KMS-11 (cell line): Measurements from ENCODE around the gene R3HDM1.

ENCODE experiments used
- H2AFZ ChIP-seq: fragments of 200-600 bp; sonication (generic); 2 replicates; pipeline ENCODE4 v1.6.1; 2016; ENCODE audit warnings: antibody characterized with exemption, mixed run types, low read depth
- H3K27ac ChIP-seq: fragments of 200-600 bp; sonication (generic); 2 replicates; pipeline ENCODE4 v1.6.1; 2016; ENCODE audit warnings: mild to moderate bottlenecking, mixed run types
- H3K27me3 ChIP-seq: fragments of 200-600 bp; sonication (generic); 2 replicates; pipeline ENCODE4 v1.6.1; 2017; ENCODE audit warnings: mild to moderate bottlenecking, low read depth, mixed run types, moderate library complexity; ENCODE audit not compliant: insufficient read depth
- H3K36me3 ChIP-seq: fragments of 200-600 bp; sonication (generic); 2 replicates; pipeline ENCODE4 v1.6.1; 2017; ENCODE audit warnings: mild to moderate bottlenecking, mixed run types; ENCODE audit not compliant: insufficient read depth
- H3K4me1 ChIP-seq: fragments of 200-600 bp; sonication (generic); 2 replicates; pipeline ENCODE4 v1.6.1; 2016; ENCODE audit warnings: mild to moderate bottlenecking, low read depth, mixed run types; ENCODE audit not compliant: poor library complexity, severe bottlenecking
- H3K4me2 ChIP-seq: fragments of 200-600 bp; sonication (generic); 2 replicates; pipeline ENCODE4 v1.7.0; 2016; ENCODE audit warnings: mild to moderate bottlenecking, mixed run types
- H3K4me3 ChIP-seq: fragments of 200-600 bp; sonication (generic); IDR thresholded peaks from 2 replicates; pipeline ENCODE4 v1.6.1; 2017; ENCODE audit warnings: low read depth, low read length, mixed read lengths; ENCODE audit not compliant: insufficient read depth
- H3K79me2 ChIP-seq: fragments of 200-600 bp; sonication (generic); 2 replicates; pipeline ENCODE4 v1.6.1; 2016; ENCODE audit warnings: low read depth, mixed run types; ENCODE audit not compliant: insufficient read depth
- H3K9ac ChIP-seq: fragments of 200-600 bp; sonication (generic); 2 replicates; pipeline ENCODE4 v1.6.1; 2016; ENCODE audit warnings: mild to moderate bottlenecking, mixed run types
- H4K20me1 ChIP-seq: fragments of 200-600 bp; sonication (generic); 2 replicates; pipeline ENCODE4 v1.6.1; 2016; ENCODE audit warnings: mild to moderate bottlenecking, mixed run types; ENCODE audit not compliant: insufficient read depth
- CTCF ChIP-seq: fragments of 200-600 bp; sonication (generic); conservative IDR thresholded peaks from 2 replicates; pipeline ENCODE4 v1.6.1; 2017; ENCODE audit warnings: low read depth, mild to moderate bottlenecking, antibody characterized with exemption, low read length, moderate library complexity, mixed read lengths

Gene R3HDM1

GRCh38 chr2:135531231-135532197 lies at the start of gene R3HDM1:
R3HDM1 (plus strand) TSS chr2:135531484; CDS start chr2:135604846, 73,362 bp downstream.
- no peak for TF ChIP-seq CTCF
- Histone ChIP-seq H3K4me1 (peaks cover 19% of the 10 kb centered on the region), H3K79me2 (peaks cover 44% of the 10 kb centered on the region), H2AFZ (peak within 1 kb of the TSS; percentile 80), H3K9ac (peak within 1 kb of the TSS; percentile 88), H3K27ac (peak within 1 kb of the TSS; percentile 92), H3K27me3 (no peaks in the 10 kb centered on the region), H3K36me3 (no peaks in the 10 kb centered on the region), H4K20me1 (no peaks in the 10 kb centered on the region), H3K4me2 (peak within 1 kb of the TSS; percentile 82), H3K4me3 (no peak within 1 kb of the TSS)

GRCh38 chr2:135485441-135485840 lies 45.8 kb upstream of the R3HDM1 start:
- H4K20me1 ChIP-seq, result no peaks in the 10 kb centered on the region
- no peaks in the 10 kb centered on the region for H3K79me2 ChIP-seq
- H3K4me2 ChIP-seq, result no peak overlapping the region
- H3K36me3 ChIP-seq, result no peaks in the 10 kb centered on the region
- no peak overlapping the region for H3K4me3 ChIP-seq
- H3K9ac ChIP-seq, result no peak overlapping the region
- H3K27me3 ChIP-seq, result no peaks in the 10 kb centered on the region
- no peak overlapping the region for H3K27ac ChIP-seq
- no peak overlapping the region for H2AFZ ChIP-seq
- H3K4me1 ChIP-seq, result no peaks in the 10 kb centered on the region
- no peak for TF ChIP-seq CTCF

GRCh38 chr2:135490376-135490775 lies 40.9 kb upstream of the R3HDM1 start:
- Histone ChIP-seq H3K27me3 (no peaks in the 10 kb centered on the region), H3K27ac (no peak overlapping the region), H3K4me3 (no peak overlapping the region), H3K79me2 (no peaks in the 10 kb centered on the region), H3K9ac (no peak overlapping the region), H3K4me1 (no peaks in the 10 kb centered on the region), H3K36me3 (no peaks in the 10 kb centered on the region), H4K20me1 (no peaks in the 10 kb centered on the region), H2AFZ (no peak overlapping the region), H3K4me2 (no peak overlapping the region)
- TF ChIP-seq CTCF, result no peak

GRCh38 chr2:135494503-135494902 lies 36.8 kb upstream of the R3HDM1 start:
- H2AFZ ChIP-seq, result no peak overlapping the region
- H3K27me3 ChIP-seq, result no peaks in the 10 kb centered on the region
- H3K4me2 ChIP-seq, result no peak overlapping the region
- H3K27ac ChIP-seq, result no peak overlapping the region
- H3K4me3 ChIP-seq, result no peak overlapping the region
- no peak for TF ChIP-seq CTCF
- no peaks in the 10 kb centered on the region for H3K36me3 ChIP-seq
- no peaks in the 10 kb centered on the region for H3K79me2 ChIP-seq
- H3K4me1 ChIP-seq, result no peaks in the 10 kb centered on the region
- no peaks in the 10 kb centered on the region for H4K20me1 ChIP-seq
- H3K9ac ChIP-seq, result no peak overlapping the region
